ENCODE data around the gene HIC1.

HIC1 gene

DNA sequence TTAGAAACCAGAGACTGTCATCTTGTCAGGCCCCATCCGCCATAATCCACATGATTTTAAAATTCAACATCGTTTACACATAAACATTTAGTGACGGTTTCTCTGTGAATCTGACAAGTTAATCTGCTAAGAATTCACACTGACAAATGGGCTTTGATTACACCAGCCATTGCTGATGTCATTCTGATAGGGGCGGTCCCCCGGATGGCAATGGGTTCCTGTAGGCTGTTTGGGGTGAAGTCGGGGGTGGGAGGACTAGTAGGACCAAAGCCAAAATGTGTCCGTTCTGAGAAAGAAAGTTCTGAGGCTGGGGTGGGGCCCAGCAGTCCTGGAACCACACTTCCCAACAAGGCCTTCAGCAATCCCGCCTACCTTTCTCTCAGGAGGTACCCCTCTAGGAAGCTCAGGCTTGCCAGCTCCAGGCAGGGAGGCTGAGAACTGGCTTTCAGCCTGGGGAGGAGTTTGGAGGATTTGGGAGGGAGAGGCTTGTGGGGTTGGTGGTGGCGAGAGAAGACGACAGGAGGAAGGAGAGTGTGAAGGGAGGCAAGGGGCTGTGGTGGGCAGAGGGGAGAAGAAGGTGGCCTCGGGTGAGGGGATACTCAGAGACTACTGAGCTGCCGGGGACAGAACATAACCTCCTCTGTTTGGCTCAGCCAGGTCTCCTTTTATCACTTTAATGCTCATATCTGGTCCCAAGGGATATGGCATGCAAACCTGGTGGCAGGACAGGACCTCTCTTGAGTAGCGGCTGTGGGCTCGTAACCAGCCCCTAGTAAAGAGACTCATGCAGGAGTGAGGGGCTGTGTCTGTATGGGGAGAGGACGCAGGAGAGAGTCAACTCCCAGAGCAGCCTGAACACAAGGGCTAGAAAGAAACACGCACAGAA lies 8.6 kb downstream of the HIC1 start:
- H3K36me3 ChIP-seq (replicated peaks) = peaks cover 24% of the 10 kb centered on the region
- H3K4me1 ChIP-seq = no peaks in the 10 kb centered on the region
- H3K9me3 ChIP-seq = no peaks in the 10 kb centered on the region
- H3K4me3 ChIP-seq = no peak overlapping the region
- no peak for DNase-seq (ENCODE audit: low spot score in 2 of 2)
- no peaks in the 10 kb centered on the region for H3K27me3 ChIP-seq (ENCODE audit: low read depth)
- in situ Hi-C loops (cut with MboI; ENCODE audit: low sequenced_read_pairs) = no loop called here

DNA sequence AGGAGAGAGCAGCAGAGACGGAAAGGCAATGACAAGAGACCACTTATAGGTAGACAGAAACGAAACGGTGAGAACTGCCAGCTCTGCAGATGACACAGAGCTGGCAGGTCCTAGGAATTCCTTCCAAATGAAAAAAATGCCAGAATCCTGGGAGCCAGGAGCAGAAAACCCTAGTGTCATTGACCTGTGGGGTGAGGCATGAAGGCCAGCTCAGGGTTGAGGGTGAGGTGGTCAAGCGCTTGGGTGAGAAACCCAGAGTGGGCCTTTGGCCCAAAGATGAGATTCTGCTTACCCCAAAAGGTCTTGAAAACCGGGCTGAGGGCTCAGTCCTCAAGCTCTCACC lies 9.2 kb downstream of the HIC1 start:
- no peaks in the 10 kb centered on the region for H3K4me1 ChIP-seq
- in situ Hi-C loops (cut with MboI; ENCODE audit: low sequenced_read_pairs) = no loop called here

GRCh38 chr17:2064520-2064971 lies 9.6 kb downstream of the HIC1 start:
- no peak for DNase-seq (ENCODE audit: low spot score in 2 of 2)
- Histone ChIP-seq H3K4me3 (no peak overlapping the region), H3K27me3 (ENCODE audit: low read depth) (no peaks in the 10 kb centered on the region), H3K4me1 (no peaks in the 10 kb centered on the region), H3K9me3 (no peaks in the 10 kb centered on the region), H3K36me3 (replicated peaks) (peaks cover 24% of the 10 kb centered on the region)
- in situ Hi-C loops (cut with MboI; ENCODE audit: low sequenced_read_pairs) = no loop called here

More for the DNA sequence above, 9.2 kb downstream of the HIC1 start:
- Histone ChIP-seq H3K27me3 (ENCODE audit: low read depth) (no peaks in the 10 kb centered on the region), H3K36me3 (replicated peaks) (peaks cover 24% of the 10 kb centered on the region), H3K9me3 (no peaks in the 10 kb centered on the region), H3K4me3 (no peak overlapping the region)
- DNase-seq (ENCODE audit: low spot score in 2 of 2) = no peak

- DNase-seq (ENCODE audit: low spot score in 2 of 2) = peak in 1 of 2 experiments; percentile 79
- H3K4me1 ChIP-seq = no peaks in the 10 kb centered on the region
- H3K4me3 ChIP-seq = no peak overlapping the region
- H3K36me3 ChIP-seq (replicated peaks) = peaks cover 24% of the 10 kb centered on the region
- in situ Hi-C loops (cut with MboI; ENCODE audit: low sequenced_read_pairs) = loop anchor here (5.0 kb wide), 1 partner anchor 177 kb away; no protein-coding TSS in a partner anchor
- H3K27me3 ChIP-seq (ENCODE audit: low read depth) = no peaks in the 10 kb centered on the region
- no peaks in the 10 kb centered on the region for H3K9me3 ChIP-seq
Observed at GRCh38 chr17:2064980-2065785, 10.3 kb downstream of the HIC1 start.

DNA sequence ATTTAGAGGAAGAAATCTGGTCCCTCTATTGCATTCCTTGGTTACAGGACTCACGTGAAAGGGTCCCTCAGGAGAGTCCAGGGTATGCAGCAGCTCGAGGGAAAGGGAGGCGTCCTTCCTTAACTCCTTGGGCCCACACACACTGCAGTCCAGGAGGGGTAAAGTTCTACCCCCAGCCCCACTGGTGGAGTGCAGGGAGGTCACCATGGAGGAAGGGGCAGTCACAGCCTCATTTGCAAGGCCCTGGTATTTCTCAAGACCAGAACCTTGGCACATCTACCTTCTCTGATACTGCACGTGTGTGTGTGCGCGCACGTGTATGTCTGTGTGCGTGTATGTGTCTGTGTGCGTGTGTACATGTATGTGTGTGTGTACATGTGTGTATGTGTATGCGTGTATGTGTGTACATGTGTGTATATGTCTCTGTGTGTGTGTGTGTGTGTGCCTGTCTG lies 11.1 kb downstream of the HIC1 start:
- no peaks in the 10 kb centered on the region for H3K27me3 ChIP-seq (ENCODE audit: low read depth)
- H3K9me3 ChIP-seq = no peaks in the 10 kb centered on the region
- DNase-seq (ENCODE audit: low spot score in 2 of 2) = no peak
- no peaks in the 10 kb centered on the region for H3K4me1 ChIP-seq
- in situ Hi-C loops (cut with MboI; ENCODE audit: low sequenced_read_pairs) = loop anchor here (5.0 kb wide), 1 partner anchor 176 kb away; no protein-coding TSS in a partner anchor
- peaks cover 24% of the 10 kb centered on the region for H3K36me3 ChIP-seq (replicated peaks)
- no peak overlapping the region for H3K4me3 ChIP-seq

DNA sequence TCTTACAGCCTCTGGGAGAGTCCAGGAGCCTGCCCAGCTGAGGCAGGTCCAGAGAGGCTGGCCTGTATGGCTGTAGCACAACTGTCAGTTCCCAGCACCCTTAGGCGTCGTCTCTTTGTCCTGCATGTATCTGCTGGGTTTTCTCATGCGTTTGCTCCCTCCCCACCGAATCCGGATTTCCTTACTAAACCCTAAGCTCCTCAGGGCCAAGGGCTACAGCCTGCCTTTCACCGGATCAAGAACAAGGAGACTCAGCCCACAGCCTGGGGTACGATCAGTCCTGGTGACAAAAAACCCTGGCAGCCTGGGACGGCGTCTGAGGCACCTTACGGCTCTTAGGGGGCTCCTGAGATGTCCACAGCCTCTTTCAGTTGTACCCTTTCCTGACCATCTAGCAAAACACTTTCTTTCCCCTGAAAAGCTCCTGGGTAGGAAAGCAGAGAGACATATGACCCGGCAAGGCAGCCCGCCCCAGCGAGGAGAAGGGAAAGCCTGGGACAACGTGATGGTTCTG lies 12.2 kb downstream of the HIC1 start:
- Histone ChIP-seq H3K36me3 (replicated peaks) (peaks cover 24% of the 10 kb centered on the region), H3K27me3 (ENCODE audit: low read depth) (no peaks in the 10 kb centered on the region), H3K4me1 (no peaks in the 10 kb centered on the region), H3K4me3 (no peak overlapping the region), H3K9me3 (no peaks in the 10 kb centered on the region)
- DNase-seq (ENCODE audit: low spot score in 2 of 2) = no peak
- in situ Hi-C loops (cut with MboI; ENCODE audit: low sequenced_read_pairs) = loop anchor here (5.0 kb wide), 1 partner anchor 175 kb away; no protein-coding TSS in a partner anchor

DNA sequence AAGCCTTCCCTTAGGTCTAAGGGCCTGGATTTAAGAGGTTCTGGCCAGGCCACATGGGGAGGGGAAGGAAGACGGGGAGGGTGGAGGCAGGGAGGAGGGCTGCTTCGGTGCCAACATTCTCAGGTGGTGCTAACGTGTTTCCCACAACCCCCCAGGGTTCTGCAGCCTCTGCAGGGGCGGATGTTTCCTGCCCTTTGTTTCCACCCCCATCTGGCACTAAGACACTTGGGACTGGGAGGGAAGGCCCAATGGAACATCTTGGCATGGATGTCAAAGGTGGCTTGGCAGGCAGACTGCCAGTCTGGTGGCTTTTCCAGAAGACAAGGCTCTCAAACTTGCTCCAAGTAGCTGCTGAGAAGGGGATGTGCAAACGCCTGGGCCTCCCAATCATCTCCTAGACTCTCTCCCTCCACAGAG lies 12.7 kb downstream of the HIC1 start:
- no peak overlapping the region for H3K4me3 ChIP-seq
- H3K4me1 ChIP-seq = no peaks in the 10 kb centered on the region
- no peak for DNase-seq (ENCODE audit: low spot score in 2 of 2)
- in situ Hi-C loops (cut with MboI; ENCODE audit: low sequenced_read_pairs) = loop anchor here (5.0 kb wide), 1 partner anchor 175 kb away; no protein-coding TSS in a partner anchor
- H3K36me3 ChIP-seq (replicated peaks) = peaks cover 24% of the 10 kb centered on the region
- no peaks in the 10 kb centered on the region for H3K27me3 ChIP-seq (ENCODE audit: low read depth)
- no peaks in the 10 kb centered on the region for H3K9me3 ChIP-seq

DNA sequence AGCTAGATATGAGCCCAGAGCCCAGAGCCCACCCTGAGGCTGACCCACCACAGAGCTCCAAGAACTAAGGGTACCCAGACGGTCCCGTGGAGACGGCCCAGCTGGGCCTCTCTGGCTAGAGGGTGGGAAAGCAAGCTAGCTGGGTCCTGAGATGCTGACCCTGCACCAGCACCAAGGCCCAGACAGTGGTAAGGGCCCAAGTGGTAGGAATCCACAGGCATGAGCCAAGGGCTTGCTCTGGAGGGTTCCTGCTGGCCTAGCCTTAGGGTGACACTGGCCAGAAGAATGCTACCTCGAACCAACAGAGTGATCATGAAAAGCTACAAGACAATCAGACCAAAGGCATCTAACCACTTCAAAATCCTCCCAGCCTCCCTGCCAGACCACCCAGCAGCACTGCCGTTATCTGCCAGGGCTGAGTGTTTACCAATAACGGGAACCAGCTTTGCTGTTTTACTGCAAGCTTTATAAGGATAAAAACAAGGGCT lies 13.2 kb downstream of the HIC1 start:
- Histone ChIP-seq H3K4me1 (no peaks in the 10 kb centered on the region), H3K36me3 (replicated peaks) (peaks cover 27% of the 10 kb centered on the region), H3K27me3 (ENCODE audit: low read depth) (no peaks in the 10 kb centered on the region), H3K4me3 (no peak overlapping the region), H3K9me3 (no peaks in the 10 kb centered on the region)
- in situ Hi-C loops (cut with MboI; ENCODE audit: low sequenced_read_pairs) = loop anchor here (5.0 kb wide), 1 partner anchor 174 kb away; no protein-coding TSS in a partner anchor
- no peak for DNase-seq (ENCODE audit: low spot score in 2 of 2)

GRCh38 chr17:2068519-2069051 lies 13.7 kb downstream of the HIC1 start:
- no peak for DNase-seq (ENCODE audit: low spot score in 2 of 2)
- in situ Hi-C loops (cut with MboI; ENCODE audit: low sequenced_read_pairs) = loop anchor here (5.0 kb wide), 1 partner anchor 174 kb away; no protein-coding TSS in a partner anchor
- Histone ChIP-seq H3K4me1 (no peaks in the 10 kb centered on the region), H3K36me3 (replicated peaks) (peaks cover 23% of the 10 kb centered on the region), H3K9me3 (no peaks in the 10 kb centered on the region), H3K27me3 (ENCODE audit: low read depth) (no peaks in the 10 kb centered on the region), H3K4me3 (no peak overlapping the region)

DNA sequence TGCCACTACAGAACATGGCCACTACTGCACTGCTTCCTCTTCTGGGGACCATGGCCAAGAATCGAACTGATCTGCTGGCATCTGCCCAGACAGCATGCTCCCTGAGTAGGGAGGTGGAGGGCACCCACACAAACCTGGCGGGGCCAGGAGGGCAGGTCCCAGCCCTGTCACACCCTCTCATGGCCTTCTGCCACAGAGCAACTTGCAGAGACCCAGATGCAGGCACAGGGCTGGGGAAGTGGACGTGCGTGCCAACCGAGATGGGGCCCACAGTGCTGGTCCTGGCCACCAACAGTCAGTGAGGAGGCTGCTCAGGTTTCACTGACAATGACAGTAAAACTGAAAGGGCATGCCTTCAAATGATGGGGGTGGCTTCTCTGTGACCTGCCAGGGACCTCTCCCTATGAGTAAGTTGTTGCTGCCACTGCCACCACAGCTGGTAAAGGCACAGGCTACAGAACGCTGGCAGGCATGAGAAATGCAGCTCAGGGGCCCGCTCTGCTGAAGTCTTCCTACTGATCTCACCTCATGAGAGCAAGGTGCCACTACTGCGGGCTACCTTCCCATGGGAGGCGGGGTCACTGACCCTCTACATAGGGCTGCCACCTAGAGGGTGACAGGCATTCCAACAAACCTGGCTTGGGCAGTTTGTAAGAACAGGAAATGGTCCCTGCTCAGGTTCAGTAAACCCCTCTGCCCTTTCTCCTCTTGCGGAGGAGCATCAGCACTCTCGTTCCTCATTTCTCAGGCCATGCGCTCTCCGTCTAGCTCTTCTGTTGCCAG lies 15.5 kb downstream of the HIC1 start:
- H3K4me3 ChIP-seq = no peak overlapping the region
- H3K36me3 ChIP-seq (replicated peaks) = peaks cover 10% of the 10 kb centered on the region
- no peaks in the 10 kb centered on the region for H3K27me3 ChIP-seq (ENCODE audit: low read depth)
- in situ Hi-C loops (cut with MboI; ENCODE audit: low sequenced_read_pairs) = no loop called here
- H3K4me1 ChIP-seq = no peaks in the 10 kb centered on the region
- DNase-seq (ENCODE audit: low spot score in 2 of 2) = no peak
- H3K9me3 ChIP-seq = no peaks in the 10 kb centered on the region

DNA sequence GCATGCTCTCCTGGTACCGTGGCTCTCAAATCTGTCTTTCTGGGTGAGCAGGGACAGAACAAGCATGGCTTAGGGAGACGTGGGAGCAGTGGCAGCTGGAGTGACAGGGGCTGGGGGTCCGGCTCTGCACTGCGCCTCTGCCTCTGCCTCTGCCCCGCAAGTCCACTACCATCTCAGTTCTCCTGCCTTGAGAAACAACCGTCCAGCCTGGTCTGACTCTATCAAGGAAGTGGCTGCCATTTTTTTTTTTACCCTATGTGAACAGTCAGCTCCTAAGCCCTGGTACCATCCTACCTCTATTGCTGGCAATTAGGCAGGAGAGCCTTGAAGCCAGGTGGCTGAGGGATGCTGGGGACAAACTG lies 16.1 kb downstream of the HIC1 start:
- no peaks in the 10 kb centered on the region for H3K4me1 ChIP-seq
- no peak for DNase-seq (ENCODE audit: low spot score in 2 of 2)
- in situ Hi-C loops (cut with MboI; ENCODE audit: low sequenced_read_pairs) = no loop called here
- no peak overlapping the region for H3K4me3 ChIP-seq
- H3K27me3 ChIP-seq (ENCODE audit: low read depth) = no peaks in the 10 kb centered on the region
- no peaks in the 10 kb centered on the region for H3K9me3 ChIP-seq
- H3K36me3 ChIP-seq (replicated peaks) = peaks cover 6% of the 10 kb centered on the region; the same call in 1 of the 2 replicates

DNA sequence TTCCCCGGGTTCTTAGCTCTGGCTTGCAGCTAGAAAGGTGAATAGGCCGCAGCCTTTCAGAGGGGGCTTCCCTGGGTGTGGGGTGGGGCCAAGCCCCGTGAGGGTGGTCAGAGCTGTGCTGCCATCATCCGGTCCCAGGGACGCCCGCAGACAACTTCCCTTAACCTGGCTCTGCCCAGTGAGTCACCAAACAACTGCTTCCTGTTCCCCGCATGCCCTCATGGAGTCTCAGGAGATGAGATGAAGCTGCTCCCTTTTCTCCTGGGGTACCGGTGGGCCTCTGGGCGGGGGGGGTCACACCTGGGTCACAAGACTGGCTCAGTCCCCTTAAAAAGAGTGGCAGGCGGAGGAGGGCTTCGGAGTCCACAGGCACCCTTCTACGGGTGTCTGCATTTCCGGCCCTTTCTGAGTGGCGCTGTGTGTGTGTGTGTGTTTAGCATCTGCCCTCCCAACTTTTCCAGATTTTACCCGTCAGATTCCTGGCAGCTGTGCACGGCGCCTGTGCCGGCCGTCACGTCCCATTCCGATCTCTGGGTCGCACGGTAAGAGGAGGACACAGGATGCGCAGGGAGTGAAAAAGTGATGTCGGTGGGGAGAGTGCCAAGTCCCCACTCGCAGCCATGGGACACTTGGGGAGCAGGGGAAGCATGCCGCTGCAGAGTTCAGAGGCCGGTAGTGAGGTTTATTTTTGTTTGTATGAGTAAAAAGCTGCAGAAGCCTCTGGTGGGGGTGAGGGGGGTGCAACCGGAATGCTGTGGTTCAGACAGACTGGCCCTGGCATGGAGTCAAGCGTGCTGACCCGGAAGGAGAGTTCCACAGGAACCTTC lies 16.8 kb downstream of the HIC1 start:
- Histone ChIP-seq H3K27me3 (ENCODE audit: low read depth) (no peaks in the 10 kb centered on the region), H3K36me3 (replicated peaks) (peaks cover 3% of the 10 kb centered on the region; the same call in 1 of the 2 replicates), H3K9me3 (no peaks in the 10 kb centered on the region), H3K4me1 (no peaks in the 10 kb centered on the region), H3K4me3 (no peak overlapping the region)
- DNase-seq (ENCODE audit: low spot score in 2 of 2) = no peak
- in situ Hi-C loops (cut with MboI; ENCODE audit: low sequenced_read_pairs) = no loop called here
